Left hindlimb (tissue), 1 donor: ENCODE measurements around the gene FAM117A.

Experiments
- DNase-seq: peaks from one replicate; pipeline ENCODE4 v3.0.0-alpha.2; 2018

The FAM117A gene

DNA sequence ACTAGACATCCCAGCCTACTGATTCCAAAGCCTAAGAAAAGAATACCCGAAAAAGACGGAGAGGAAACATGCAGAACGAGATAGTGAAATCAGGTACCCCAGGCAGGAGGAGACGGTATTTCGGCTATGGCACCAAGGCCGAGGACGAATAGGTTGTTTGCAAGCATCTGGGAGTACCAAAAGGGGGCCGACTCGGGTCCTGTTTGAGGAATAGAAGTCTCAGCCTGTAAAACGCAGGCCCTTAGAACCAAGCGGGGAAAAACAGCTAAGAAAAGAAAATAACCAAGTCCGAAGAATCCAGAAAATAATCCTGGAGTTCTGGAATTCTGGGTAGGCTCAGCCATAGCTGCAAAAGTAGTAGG, 56.7 kb downstream of the FAM117A start:
- DNase-seq: no peak

DNA sequence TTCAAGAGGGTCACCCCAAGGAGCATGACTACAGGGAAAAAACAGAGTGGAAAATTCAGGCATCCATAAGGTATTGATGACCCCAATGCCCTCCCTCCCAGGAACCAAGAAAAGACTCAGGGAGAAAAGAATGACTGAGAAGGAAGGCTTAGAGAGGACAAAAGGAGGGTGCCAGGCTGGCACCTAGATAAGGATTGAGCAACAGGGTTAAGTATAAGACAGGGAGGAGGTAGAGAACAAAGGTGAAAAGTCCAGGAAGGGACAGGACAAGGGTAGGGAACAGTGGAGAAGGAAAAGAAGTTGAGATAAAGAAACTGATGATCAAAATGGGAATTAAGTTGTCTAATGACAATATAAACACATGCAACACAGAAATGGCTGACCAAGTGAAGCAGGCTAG, 58.7 kb downstream of the FAM117A start:
- DNase-seq: no peak

DNA sequence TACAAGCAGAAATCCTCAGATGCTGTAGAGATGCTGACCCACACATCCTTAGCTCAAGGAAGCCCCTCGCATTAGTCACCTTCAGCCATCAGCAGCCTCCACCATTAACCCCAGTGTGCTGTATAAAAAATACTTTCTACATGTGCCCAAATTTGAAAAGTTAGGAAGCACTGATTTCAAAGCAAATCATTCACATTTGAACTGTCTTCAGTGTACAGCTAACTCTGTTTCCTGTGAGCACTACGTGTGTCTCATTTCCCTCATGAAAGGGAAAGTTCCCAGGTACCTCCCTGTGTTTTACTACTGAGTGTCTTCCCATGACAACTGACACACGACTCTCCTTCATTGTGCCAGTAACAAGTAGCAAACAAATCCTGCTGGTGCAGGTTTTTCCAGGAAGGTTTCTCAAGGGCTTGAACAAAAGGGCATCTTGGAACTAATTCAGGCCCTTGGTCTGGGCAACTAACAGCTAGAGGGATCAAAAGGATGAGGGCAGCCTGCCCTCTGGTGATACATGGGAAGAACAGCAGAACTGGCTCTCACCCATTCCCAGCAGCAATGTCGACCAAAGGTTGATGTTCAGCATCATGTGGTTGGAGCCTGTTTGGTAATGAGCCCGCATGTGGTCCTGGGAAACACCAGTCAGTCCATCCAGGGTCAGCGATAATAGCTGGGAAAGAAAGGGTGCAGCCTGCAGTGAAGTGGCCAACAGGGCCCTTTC, 60.2 kb downstream of the FAM117A start:
- DNase-seq: no peak

DNA sequence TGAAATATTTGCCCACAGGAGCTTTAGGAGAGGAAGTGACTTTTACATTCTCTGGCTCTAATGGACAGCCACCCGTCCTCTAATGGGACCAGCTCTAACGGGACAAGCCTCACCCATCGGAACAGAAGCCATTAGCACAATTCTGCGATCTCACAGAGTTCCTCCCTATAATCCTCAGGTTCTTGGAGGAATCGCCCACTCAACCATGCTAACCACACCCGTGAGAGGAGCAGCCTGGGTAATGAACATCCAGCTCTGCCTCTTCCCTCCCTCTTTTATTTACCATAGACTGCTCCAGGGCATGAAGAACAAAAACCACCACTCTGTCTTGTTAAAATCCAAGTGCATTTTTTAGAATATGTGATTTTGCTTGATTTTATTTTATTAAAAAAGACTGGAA, 63.0 kb downstream of the FAM117A start:
- no peak for DNase-seq

DNA sequence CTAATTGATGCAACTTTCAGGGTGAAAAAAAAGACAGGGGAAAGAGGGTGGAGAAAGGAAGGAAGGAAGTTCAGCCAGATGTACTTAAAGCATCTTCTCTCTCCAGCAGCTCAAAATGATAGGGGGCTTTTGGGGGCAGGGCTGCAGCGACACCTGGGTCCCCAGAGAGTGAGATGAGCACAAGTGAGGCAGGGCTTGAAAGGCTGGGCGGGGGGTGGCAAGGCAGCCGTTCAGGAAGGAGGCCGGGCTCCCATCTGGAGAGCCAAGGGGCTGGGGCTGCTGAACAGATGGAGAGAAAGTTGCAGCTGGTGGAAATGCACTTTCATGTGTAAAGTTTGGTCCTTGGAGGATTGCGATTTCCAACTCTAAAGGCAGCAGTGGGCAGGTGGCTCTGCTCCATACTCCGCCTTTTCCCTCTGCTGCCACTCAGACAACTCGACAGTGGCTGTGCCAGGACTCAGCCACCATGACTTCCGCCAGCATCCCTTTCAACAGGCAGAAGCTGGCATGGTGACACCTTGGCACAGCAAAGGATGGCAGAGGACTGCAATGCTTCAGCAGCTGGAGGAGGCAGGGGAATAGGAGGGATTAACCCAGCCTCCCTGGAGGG, 63.9 kb downstream of the FAM117A start:
- DNase-seq: no peak

DNA sequence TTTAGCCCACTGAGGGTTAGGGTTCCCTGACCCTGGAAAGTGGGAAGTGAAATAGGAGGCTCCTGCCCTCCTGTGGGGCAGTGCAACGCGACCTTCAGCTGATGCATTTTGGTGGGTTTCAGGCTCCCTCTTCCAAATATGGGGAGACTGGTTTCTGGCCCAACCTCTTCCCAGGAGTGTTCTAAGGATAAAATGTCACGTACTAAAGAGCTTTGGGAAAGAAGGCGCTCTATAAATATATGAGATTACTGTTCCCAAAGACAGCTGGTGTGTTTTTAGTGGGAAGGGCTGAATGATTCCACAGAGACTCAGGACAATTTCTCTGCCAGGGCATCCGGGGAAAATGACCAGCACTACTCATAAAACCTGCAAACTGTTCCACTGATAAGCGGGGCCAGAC, 65.9 kb downstream of the FAM117A start:
- DNase-seq: no peak

DNA sequence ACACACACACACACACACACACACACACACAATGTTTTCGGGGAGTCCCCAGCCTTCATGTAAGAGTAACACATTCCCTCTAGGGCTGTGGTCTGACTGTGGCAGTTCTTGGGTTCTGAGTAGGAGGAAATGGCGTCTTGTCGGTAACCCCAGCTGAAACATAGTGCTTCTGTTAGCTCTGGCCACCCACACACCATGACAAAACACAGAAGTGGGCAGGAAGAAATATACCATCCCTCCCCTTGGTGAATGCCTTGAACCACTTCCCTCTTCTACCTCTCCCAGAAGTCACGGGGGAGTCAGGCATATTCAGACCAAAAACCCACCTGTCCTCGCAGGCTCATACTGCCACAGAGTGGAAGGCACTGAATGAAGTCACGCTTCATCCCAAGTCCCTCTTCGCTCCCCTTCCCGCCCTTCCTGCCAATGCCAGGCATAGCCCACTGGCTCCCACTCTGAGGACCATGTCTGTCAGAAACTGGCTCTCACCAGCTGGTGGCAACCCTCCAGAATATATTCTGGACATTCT, 67.6 kb downstream of the FAM117A start:
- DNase-seq: no peak

DNA sequence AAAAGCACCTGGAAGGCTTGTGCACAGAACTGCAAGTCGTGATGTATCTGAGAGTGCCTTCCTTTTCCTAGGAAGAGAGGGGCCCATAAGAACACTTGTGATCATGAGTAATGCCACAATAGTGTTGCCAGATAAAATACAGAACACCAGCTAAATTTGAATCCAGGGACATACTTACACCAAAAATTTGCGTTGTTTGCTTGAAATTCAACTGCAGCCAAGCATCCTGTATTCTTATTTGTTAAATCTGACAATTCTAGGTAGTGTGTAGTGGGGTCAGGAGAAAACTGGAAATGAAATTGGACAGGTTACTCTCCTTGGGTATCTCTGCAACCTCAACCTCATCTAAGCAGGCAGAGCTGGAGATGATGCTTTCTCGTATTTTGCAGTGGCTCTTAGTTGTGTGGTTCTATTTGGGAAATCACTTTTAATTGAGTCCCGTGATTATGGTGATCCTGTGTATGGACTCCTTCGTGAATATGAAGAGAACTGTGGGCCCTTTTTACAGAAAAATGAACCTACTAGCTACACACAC, 68.2 kb downstream of the FAM117A start:
- no peak for DNase-seq

DNA sequence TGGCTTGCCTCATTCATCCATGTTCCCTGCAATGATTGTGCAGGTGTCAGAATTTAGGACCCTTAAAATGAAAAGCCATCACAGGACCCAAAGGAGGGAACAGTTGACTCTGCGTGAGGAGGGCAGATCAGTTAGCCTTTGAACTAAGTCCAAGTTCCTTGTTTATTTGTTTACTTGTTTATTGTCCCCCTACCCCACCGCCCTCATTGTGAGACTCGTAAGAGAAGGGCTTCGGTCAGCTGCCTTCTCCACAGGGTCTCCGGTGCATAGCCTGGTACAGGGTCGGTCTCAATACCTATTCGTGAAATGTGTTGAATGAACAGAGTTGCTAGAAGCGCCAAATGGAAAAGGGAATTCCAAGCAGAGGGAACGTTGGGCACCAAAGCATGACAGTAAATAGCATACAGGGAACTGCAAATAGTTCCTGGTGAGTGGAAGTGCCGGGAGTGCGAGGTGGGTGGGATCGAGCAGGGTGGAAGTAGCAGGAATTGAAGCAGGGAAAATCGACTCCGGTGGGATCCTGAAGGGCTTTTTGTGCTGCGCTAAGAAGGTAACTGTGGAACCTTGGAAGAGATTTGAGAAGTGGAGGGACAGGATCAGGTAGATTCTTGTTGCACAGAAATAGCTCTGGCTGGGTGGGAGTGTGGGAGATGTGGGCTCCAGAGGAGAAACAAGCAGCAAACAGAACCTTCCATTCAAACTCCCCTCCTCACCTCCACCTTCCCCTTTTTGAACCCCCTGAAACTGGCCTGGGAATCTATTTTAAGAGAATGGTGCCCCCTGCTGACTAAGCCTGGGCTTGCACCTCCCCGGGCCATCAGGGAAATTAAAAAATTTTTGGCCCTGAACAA, 68.9 kb downstream of the FAM117A start:
- DNase-seq: peak; percentile 63

DNA sequence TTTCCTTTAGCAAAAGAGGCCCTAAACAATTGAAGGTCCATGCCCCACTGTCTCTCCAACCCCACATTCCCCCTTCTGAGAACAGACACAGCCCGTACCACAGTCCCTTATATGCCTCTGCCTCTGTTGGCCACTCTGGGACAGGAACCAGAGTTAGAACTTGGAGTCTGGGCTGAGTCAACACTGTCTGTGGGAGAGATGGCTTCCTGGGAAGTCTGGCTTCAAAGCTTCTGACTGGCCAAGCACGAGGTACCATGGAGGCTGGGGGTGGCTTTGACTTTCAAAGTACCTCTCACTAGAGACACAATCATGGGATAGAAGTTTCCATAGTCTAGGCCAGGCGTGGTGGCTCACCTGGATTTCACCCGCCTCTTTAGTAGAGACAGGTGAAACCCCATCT, 71.2 kb downstream of the FAM117A start:
- DNase-seq: no peak

DNA sequence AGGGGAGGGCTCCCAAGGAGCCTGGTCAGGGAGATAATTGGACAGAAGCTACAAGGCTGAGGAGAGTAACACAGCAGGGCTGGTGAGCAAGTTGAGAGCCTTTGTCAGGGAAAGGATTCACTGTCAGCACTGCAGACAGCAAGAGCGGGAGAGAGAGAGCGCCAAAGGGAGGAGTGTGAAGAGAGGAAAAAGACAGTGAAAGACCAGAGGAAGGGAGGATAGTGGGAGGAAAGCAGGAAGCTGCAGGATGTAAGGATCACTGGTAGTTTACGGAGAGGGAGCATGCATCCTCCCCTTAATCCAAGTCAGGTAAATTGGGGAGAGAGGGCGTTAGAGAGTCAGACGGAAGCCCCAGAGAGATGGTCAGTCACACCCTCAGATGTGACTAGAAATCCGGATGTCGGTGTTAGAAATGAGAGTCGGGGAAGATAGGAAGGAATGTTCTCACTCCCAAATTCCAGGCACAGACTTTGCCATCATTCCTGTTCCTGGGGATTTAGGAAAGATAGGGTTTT, 72.2 kb downstream of the FAM117A start:
- DNase-seq: no peak

DNA sequence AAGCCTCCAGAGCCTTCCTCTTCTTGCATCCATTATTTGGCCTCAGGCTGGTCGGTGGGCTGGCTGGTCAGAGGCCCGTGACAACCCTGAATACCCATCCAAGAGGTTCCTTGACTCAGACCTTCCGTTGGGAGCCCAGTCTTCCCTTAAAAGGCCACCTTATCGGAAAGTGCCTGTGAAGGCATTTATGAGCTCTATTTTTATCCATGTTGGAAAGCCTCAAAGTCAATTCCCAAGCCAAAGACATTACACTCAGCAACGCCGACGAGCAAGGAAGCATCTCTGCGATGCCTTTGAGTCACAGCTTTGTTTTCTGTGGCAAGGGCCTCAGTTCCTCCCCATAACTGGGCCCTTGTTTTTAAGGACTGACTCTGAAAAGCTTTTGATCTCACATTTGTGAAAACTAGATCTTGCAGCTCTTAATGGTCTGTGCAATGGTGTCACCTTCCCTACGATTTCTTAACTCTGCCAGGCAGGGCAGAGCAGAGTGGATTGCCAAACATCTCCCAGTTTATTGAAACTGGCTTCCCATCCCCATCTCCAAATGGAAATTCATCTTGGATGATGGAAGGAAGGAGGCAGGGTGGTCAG, 72.8 kb downstream of the FAM117A start:
- no peak for DNase-seq

DNA sequence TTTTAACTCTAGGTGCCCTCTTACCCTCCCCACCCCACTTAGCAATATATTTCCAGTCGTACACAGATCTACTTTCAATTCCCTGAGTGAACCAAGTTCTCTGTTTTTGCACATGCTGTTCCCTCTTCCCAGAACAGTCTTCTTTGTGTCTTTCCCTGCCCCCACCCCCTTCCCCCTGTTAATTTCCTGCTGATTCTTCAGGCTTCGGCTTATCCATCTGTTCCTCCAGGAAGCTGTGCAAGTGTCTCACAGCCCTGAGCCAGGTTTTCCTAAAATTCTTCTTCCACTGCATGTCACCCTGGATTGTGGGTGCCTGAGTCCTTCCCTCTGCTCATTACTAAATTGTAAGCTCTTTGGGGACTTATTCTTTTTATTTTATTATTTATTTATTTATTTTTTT, 73.7 kb downstream of the FAM117A start:
- DNase-seq: no peak

DNA sequence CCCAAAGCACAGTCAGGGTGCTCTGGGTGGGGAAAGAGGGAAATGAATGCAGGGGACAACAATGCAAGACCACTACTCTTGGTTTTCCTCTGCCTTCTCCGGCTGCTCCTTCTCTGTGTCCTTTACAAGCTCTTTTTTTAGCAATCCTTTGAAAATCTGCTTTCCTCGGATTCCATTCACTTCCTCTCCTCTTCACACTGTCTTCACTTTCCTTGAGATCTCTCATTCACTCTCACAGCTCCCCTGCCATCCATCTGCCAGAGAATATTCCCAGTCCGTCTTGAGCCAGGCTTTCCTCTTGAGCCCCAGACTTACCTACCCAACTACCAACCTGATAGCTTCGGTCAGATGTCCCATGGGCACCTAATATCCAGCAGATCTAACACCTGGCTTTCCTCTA, 75.1 kb downstream of the FAM117A start:
- no peak for DNase-seq

DNA sequence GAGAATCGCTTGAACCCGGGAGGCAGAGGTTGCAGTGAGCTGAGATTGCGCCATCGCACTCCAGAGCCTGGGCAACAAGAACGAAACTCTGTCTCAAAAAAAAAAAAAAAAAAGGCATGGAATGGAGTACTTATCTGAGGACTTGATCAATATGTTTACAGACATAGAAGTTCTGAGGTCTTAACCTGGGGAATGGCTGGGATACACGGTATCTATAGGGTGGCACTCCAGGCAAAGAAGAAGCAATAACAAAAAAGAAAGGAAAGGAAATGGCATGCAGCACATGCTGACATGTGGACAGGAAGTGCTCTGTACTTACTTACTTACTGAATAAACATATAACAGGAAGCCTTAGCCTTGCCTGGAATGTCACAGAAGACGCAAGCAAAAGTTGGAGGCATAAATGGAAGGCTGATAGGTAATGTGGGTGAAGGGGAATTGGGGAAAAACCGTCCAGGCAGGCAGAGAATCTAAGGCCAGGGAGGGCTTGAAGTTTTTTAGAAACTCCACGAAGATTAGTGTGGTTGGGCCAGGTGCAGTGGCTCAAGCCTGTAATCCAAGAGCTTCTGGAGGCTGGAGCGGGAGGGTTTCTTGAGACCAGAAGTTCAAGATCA, 75.9 kb downstream of the FAM117A start:
- DNase-seq: no peak

DNA sequence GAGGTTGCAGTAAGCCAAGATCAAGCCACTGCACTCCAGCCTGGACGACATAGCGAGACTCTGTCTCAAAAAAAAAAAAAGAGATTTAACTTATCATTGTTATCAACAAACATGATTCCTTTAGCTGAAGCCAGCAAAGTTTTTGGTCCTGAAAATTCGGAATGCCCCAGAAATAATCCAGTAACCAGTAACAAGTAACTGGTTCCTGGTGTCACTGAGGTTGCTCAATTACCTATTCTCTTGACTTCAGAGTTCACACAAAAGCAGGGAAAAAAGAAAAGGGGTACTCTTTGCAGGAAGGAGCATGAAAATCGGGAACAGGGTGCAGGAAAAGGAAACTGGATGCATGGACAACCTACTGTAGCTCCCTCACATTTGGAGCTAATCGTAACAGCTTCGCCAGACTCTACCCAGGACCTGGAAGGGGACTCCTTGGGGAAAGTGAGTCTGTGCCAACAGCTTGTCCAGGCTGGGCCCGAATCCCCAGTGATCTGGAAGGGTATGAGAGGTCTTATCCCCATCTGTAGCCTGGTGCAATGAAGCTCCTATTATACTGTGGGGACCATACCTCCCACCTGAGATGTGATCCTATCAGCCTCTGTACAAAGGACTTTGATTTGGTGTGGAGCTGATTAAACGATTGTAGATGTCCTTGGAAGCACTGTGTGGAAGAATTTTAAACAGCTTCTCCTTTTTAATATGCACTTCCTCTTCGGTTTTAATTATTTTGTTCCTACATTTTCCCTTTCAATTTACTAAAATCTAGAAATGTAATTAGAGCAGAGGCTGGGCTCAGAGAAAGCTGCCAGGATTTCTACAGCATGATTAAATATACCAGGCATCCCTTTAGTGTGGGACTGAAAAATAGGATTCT, 82.6 kb downstream of the FAM117A start:
- no peak for DNase-seq

DNA sequence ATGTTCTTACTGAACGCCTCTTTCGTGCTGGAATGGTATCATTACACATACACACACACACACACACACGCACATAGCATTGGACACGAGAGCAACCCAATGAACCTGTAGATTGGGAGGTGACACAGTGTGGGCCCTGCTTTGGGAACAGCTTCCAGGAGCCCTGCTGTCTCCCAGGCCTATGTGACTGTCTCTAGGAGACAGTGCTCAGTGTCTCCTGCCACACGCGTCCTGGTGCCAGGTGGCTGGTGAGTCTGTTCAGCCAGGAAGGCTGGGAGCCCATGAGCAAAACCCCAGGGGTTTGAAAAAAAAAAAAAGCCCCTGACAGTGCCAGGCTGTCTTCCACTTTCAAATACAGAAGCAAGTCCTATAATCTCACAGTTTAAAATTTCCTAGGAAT, 83.6 kb downstream of the FAM117A start:
- no peak for DNase-seq

DNA sequence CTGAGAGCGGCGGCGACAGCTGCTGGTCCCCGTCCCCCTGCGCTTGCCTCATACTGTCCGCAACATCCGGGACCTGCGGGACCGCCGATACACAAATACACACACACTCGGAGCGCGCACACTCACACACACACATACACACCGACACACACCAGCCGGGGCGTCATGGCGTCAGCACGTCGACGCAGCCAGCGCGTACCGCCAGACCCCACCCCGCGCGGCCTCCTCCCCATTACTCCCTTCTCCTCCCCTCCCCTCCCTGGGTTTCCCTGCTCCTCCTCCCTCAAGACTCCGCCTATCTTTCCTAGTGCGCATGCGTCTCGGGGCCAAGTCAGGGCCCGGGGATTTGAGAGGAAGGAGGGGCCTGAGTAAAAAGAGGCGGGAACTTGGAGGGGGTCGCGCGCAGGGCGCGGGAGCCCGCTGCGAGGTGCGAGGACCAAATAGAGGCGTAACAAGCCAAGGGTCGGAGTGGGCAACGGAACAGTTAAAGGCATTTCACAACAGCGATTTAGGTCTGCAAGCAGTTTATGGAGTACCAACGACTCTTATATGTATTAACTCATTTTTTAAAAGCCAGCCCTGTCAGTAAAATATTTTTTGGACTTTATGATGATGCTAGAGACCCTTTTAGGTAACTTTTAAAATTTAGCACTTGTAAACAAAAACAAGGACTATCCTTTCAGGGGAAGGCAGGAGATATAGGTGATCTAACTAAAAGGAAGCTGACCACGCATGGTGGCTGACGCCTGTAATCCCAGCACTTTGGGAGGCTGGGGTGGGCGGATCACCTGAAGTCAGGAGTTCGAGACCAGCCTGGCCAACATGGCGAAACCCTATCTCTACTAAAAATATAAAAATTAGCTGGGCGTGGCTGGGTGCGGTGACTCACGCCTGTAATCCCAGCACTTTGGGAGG, 85.7 kb downstream of the FAM117A start, which contains the start of gene SPOP:
TSS of gene SPOP (minus strand) at position 165 of the 915 bp plus-strand sequence. CDS start 55,287 bp downstream, outside the sequence.
- DNase-seq: peak; percentile 100

DNA sequence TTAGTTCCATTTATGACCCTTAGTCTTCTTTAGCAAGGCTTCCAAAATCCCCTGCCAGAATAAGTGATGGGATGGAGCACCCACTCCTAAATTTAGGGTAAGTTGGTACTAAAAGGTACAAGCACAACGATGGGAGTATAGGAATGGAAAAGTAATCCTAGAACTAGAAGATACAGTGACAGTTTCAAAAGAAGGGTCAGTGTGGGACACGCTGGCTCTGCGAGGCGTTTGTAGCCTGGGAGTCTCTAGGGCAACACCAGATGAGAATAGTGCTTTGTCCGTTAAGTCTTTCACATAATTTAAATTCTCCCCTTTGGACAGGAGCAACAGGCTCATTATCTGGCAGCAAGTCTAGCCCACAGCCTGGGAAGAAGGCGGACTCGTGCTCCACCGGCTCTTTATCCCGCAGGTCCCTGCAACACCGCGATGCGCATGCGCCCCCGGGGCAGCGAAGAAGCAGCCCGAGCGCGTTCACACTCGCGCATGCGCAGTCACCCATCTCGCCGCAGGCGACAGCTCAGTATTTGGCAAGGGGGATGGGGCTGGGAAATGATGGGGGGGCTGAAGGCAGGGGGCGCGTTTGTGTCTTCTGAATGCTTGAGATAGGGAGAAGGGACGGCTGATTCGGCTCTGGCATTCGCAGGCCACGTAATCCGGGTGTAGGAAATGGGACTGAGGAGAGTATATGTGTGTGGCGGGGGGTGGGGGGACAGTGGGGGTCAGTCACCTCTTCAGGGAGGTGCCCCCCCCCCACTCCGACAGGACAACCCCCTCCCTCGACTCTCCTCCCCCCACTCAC, 86.6 kb downstream of the FAM117A start:
- peak; percentile 95 for DNase-seq
